Caco-2 (cell line): ENCODE results near the gene RBM33. TPM values are rescaled to one million over a fixed set of nuclear protein-coding genes. Genes with fewer than 3 reads are reported as not detected.

Source experiments
- Bru-seq: library from RNA; stranded (reverse); fragments of 400-500 nt; gene quantifications from one replicate; lab custom pipeline; 2021; lab: Mats Ljungman, UMichigan
- BruChase-seq, 2 experiments: library from RNA; stranded (reverse); fragments of 400-500 nt; gene quantifications; one replicate each; lab custom pipeline; 2021; lab: Mats Ljungman, UMichigan
- BruUV-seq: library from RNA; stranded (reverse); fragments of 400-500 nt; replicated peaks from 2 replicates; lab custom pipeline; 2021; lab: Mats Ljungman, UMichigan
- CTCF ChIA-PET: fragments of 300-600 bp; sonication (Branson Sonifier 250); formaldehyde crosslinking; loops from one replicate; lab custom pipeline; 2022; ENCODE audit warnings: antibody characterized with exemption; lab: Charles Lee
- POLR2A ChIA-PET: fragments of 300-600 bp; sonication (Branson Sonifier 250); formaldehyde crosslinking; loops from one replicate; lab custom pipeline; 2022; ENCODE audit warnings: antibody characterized with exemption; lab: Charles Lee
- DNase-seq, 2 experiments: peaks; one replicate each; pipeline versions ENCODE4 v3.0.0 to v3.0.0-alpha.2; 2020 to 2022
- H3K27me3 ChIP-seq: replicated peaks from 2 replicates; pipeline ENCODE4 v1.6.0; 2011; ENCODE audit warnings: low read length; ENCODE audit not compliant: control insufficient read depth, insufficient read depth
- H3K36me3 ChIP-seq: 2 replicates; pipeline ENCODE4 v1.5.1; 2011; ENCODE audit warnings: low read length; ENCODE audit not compliant: control insufficient read depth, insufficient read depth
- H3K4me1 ChIP-seq: fragments of 250-450 bp; sonication (Bioruptor Pico); 2 replicates; pipeline ENCODE4 v1.5.1; 2020; ENCODE audit warnings: mild to moderate bottlenecking
- H3K4me3 ChIP-seq: 2 replicates; pipeline ENCODE4 v1.5.1; 2011; ENCODE audit warnings: low read depth, mild to moderate bottlenecking, control low read depth, low read length
- H3K9me3 ChIP-seq: fragments of 250-450 bp; sonication (Bioruptor Pico); 2 replicates; pipeline ENCODE4 v1.5.1; 2020; ENCODE audit warnings: mild to moderate bottlenecking, moderate library complexity
- H3K27ac Mint-ChIP-seq: one replicate; pipeline ENCODE4 v1.8.0; 2022; ENCODE audit warnings: mixed read lengths; ENCODE audit not compliant: unreplicated experiment
- H3K27me3 Mint-ChIP-seq: one replicate; pipeline ENCODE4 v1.8.0; 2022; ENCODE audit warnings: mixed read lengths; ENCODE audit not compliant: insufficient read depth, unreplicated experiment
- H3K36me3 Mint-ChIP-seq: one replicate; pipeline ENCODE4 v1.8.0; 2022; ENCODE audit warnings: mild to moderate bottlenecking, mixed read lengths; ENCODE audit not compliant: insufficient read depth, unreplicated experiment
- H3K4me1 Mint-ChIP-seq: one replicate; pipeline ENCODE4 v1.8.0; 2022; ENCODE audit warnings: low read depth, mixed read lengths; ENCODE audit not compliant: unreplicated experiment
- H3K4me3 Mint-ChIP-seq: one replicate; pipeline ENCODE4 v1.8.0; 2022; ENCODE audit warnings: mild to moderate bottlenecking, moderate library complexity, mixed read lengths; ENCODE audit not compliant: unreplicated experiment
- H3K9me3 Mint-ChIP-seq: one replicate; pipeline ENCODE4 v1.8.0; 2022; ENCODE audit warnings: mixed read lengths; ENCODE audit not compliant: unreplicated experiment
- intact Hi-C: fragments of 100-400 bp; cut with micrococcal nuclease; formaldehyde crosslinking; loops from one replicate; pipeline ENCODE4 v1.10.0; 2022; ENCODE audit not compliant: unreplicated experiment
- long read RNA-seq: library from polyadenylated mRNA; stranded (forward); transcript quantifications from one replicate; pipeline ENCODE4 v2.0.0, GENCODE V29; 2022
- total RNA-seq: library from RNA; stranded (reverse); gene quantifications from 2 replicates; pipeline ENCODE4 v1.2.3, GENCODE V29; 2022
- TF ChIP-seq, protein P1 (sequence below), 2 experiments: fragments of 200-600 bp in 1 of 2; IDR thresholded peaks; 1 replicate in 1 of 2; 2 replicates in 1 of 2; pipeline versions ENCODE4 v1.5.1 to v1.8.0; 2011 to 2022; ENCODE audit warnings: antibody characterized with exemption in 1 of 2, control low read depth in 1 of 2, inconsistent platforms in 1 of 2, low read depth in 1 of 2, low read length in 1 of 2, mild to moderate bottlenecking in 1 of 2, moderate library complexity in 1 of 2; ENCODE audit not compliant: insufficient read depth in 1 of 2, severe bottlenecking in 1 of 2, unreplicated experiment in 1 of 2

Gene RBM33, protein sequence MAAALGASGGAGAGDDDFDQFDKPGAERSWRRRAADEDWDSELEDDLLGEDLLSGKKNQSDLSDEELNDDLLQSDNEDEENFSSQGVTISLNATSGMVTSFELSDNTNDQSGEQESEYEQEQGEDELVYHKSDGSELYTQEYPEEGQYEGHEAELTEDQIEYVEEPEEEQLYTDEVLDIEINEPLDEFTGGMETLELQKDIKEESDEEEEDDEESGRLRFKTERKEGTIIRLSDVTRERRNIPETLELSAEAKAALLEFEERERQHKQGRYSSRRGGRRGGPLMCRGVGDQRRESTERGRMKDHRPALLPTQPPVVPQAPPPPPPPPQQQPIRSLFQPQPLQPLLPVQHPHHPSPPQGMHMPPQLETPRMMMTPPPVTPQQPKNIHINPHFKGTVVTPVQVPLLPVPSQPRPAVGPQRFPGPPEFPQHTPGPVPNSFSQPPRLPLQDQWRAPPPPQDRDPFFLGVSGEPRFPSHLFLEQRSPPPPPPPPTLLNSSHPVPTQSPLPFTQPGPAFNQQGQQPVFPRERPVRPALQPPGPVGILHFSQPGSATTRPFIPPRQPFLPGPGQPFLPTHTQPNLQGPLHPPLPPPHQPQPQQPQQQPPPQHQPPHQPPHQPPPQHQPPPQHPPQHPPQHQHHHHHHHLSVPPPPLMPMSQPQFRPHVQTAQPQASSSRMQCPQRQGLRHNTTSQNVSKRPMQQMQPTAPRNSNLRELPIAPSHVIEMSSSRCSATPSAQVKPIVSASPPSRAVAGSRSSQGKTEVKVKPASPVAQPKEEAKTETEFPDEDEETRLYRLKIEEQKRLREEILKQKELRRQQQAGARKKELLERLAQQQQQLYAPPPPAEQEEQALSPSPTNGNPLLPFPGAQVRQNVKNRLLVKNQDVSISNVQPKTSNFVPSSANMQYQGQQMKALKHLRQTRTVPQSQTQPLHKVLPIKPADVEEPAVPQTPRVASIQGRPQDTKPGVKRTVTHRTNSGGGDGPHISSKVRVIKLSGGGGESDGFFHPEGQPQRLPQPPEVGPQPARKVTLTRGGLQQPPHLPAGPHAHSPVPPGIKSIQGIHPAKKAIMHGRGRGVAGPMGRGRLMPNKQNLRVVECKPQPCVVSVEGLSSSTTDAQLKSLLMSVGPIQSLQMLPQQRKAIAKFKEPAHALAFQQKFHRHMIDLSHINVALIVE
- total RNA-seq (82.8 and 89.9 TPM in 2 replicates), Bru-seq, nascent RNA (percentile 96 among the genes with signal in this experiment), BruChase-seq, experiment 1, labeled RNA remaining after a 2-hour chase (percentile 91 among the genes with signal in this experiment), BruChase-seq, experiment 2, labeled RNA remaining after a 6-hour chase (percentile 86 among the genes with signal in this experiment)
- long read RNA-seq, transcript RBM33-201 (6 exons, 1,404 nt): major isoform, 24 of 52 reads
- long read RNA-seq, partial matches to known transcripts: 12 of 52 reads
- long read RNA-seq, other reads (novel, unspliced or antisense): 14 of 52 reads

- Mint-ChIP-seq H3K4me3 (peak within 1 kb of the TSS; percentile 98), H3K27me3 (no peaks in the 10 kb centered on the region), H3K4me1 (peaks cover 29% of the 10 kb centered on the region), H3K9me3 (peaks cover 26% of the 10 kb centered on the region), H3K27ac (peak within 1 kb of the TSS; percentile 98), H3K36me3 (peaks cover 43% of the 10 kb centered on the region)
- no peaks in the 10 kb centered on the region; the same call in 1 of the 2 replicates for H3K36me3 ChIP-seq
- ChIA-PET POLR2A (interaction anchor here (0.7 to 1.4 kb wide), 7 partner anchors 22 to 348 kb away, joined by 3 to 17 read pairs (median 4); no protein-coding TSS in a partner anchor), CTCF (interaction anchor here (0.6 to 1.6 kb wide), 3 partner anchors 19 to 46 kb away, joined by 5 to 13 read pairs (median 10); no protein-coding TSS in a partner anchor)
- H3K9me3 ChIP-seq: peaks cover 12% of the 10 kb centered on the region
- TF ChIP-seq, protein P1, sequence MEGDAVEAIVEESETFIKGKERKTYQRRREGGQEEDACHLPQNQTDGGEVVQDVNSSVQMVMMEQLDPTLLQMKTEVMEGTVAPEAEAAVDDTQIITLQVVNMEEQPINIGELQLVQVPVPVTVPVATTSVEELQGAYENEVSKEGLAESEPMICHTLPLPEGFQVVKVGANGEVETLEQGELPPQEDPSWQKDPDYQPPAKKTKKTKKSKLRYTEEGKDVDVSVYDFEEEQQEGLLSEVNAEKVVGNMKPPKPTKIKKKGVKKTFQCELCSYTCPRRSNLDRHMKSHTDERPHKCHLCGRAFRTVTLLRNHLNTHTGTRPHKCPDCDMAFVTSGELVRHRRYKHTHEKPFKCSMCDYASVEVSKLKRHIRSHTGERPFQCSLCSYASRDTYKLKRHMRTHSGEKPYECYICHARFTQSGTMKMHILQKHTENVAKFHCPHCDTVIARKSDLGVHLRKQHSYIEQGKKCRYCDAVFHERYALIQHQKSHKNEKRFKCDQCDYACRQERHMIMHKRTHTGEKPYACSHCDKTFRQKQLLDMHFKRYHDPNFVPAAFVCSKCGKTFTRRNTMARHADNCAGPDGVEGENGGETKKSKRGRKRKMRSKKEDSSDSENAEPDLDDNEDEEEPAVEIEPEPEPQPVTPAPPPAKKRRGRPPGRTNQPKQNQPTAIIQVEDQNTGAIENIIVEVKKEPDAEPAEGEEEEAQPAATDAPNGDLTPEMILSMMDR (IDR thresholded peaks at IDR 0.05; ENCODE audit: insufficient read depth in 1 of 2, low read depth in 1 of 2, low read length in 1 of 2, severe bottlenecking in 1 of 2, unreplicated experiment in 1 of 2): no peak
- peak; percentile 91 to 93 for DNase-seq
- intact Hi-C loops: loop anchor here (1.0 to 2.0 kb wide), 3 partner anchors 20 to 46 kb away; no protein-coding TSS in a partner anchor
- no peaks in the 10 kb centered on the region for H3K27me3 ChIP-seq
- no TSS peak for BruUV-seq
- peaks cover 15% of the 10 kb centered on the region for H3K4me1 ChIP-seq
- H3K4me3 ChIP-seq: peak within 1 kb of the TSS; percentile 95
These were observed at the start of gene RBM33 for GRCh38 chr7:155644178-155644970. Gene RBM33 (plus strand): TSS chr7:155644661. CDS start chr7:155644877, 216 bp downstream.

GRCh38 chr7:155594961-155595366 is 49.5 kb upstream of the RBM33 start:
- Mint-ChIP-seq H3K4me3 (no peak overlapping the region), H3K36me3 (no peaks in the 10 kb centered on the region), H3K9me3 (no peaks in the 10 kb centered on the region), H3K4me1 (peaks cover 7% of the 10 kb centered on the region), H3K27me3 (no peaks in the 10 kb centered on the region), H3K27ac (no peak overlapping the region)
- no peaks in the 10 kb centered on the region for H3K27me3 ChIP-seq
- CTCF ChIA-PET: no interaction called here
- POLR2A ChIA-PET: no interaction called here
- TF ChIP-seq, protein P1 (IDR thresholded peaks at IDR 0.05; ENCODE audit: insufficient read depth in 1 of 2, low read depth in 1 of 2, low read length in 1 of 2, severe bottlenecking in 1 of 2, unreplicated experiment in 1 of 2): no peak
- H3K4me3 ChIP-seq: no peak overlapping the region
- no TSS peak for BruUV-seq
- intact Hi-C loops: loop anchor here (5.0 kb wide), 1 partner anchor 127 kb away; no protein-coding TSS in a partner anchor
- peaks cover 29% of the 10 kb centered on the region for H3K4me1 ChIP-seq
- DNase-seq: peak in 1 of 2 experiments; percentile 38
- no peaks in the 10 kb centered on the region for H3K36me3 ChIP-seq
- H3K9me3 ChIP-seq: no peaks in the 10 kb centered on the region
